DOHH2 (cell line): Measurements from ENCODE around the gene PGAP3.

Source experiments
- H3F3A ChIP-seq: fragments of 200-600 bp; sonication (generic), shearing (Covaris generic); 2 replicates; pipeline ENCODE4 v1.6.0; 2016; ENCODE audit warnings: antibody characterized with exemption, mild to moderate bottlenecking; ENCODE audit not compliant: control insufficient read depth, insufficient read depth
- H3K27ac ChIP-seq: fragments of 200-600 bp; sonication (generic); 2 replicates; pipeline ENCODE4 v1.5.1; 2014; ENCODE audit warnings: low read depth, mild to moderate bottlenecking, low read length, moderate library complexity
- H3K27me3 ChIP-seq: fragments of 200-600 bp; sonication (generic); 2 replicates; pipeline ENCODE4 v1.6.1; 2014; ENCODE audit warnings: mild to moderate bottlenecking, low read length, mixed read lengths; ENCODE audit not compliant: control insufficient read depth
- H3K36me3 ChIP-seq: fragments of 200-600 bp; sonication (generic); 2 replicates; pipeline ENCODE4 v1.6.1; 2014; ENCODE audit warnings: mild to moderate bottlenecking, low read length, moderate library complexity, mixed read lengths; ENCODE audit not compliant: control insufficient read depth
- H3K4me1 ChIP-seq: fragments of 200-600 bp; sonication (generic); 2 replicates; pipeline ENCODE4 v1.6.1; 2014; ENCODE audit warnings: mild to moderate bottlenecking, low read length, mixed read lengths; ENCODE audit not compliant: control insufficient read depth
- H3K4me2 ChIP-seq: fragments of 200-600 bp; sonication (generic); 2 replicates; pipeline ENCODE4 v1.6.0; 2014; ENCODE audit warnings: mild to moderate bottlenecking, low read length, moderate library complexity
- H3K4me3 ChIP-seq: fragments of 200-600 bp; sonication (generic); 2 replicates; pipeline ENCODE4 v1.5.1; 2014; ENCODE audit warnings: mild to moderate bottlenecking, low read length, mixed read lengths
- H3K79me2 ChIP-seq: fragments of 200-600 bp; sonication (generic); 2 replicates; pipeline ENCODE4 v1.6.1; 2014; ENCODE audit warnings: mild to moderate bottlenecking, low read length, mixed read lengths; ENCODE audit not compliant: control insufficient read depth
- H3K9me2 ChIP-seq: fragments of 200-600 bp; sonication (generic); replicated peaks from 2 replicates; pipeline ENCODE4 v1.6.1; 2014; ENCODE audit warnings: mild to moderate bottlenecking, low read length, mixed read lengths; ENCODE audit not compliant: control insufficient read depth
- H3K9me3 ChIP-seq: fragments of 200-600 bp; sonication (generic); 2 replicates; pipeline ENCODE4 v1.6.1; 2014; ENCODE audit warnings: antibody characterized with exemption, low read length, mixed read lengths; ENCODE audit not compliant: control insufficient read depth, insufficient read depth
- H4K20me1 ChIP-seq: fragments of 200-600 bp; sonication (generic); 2 replicates; pipeline ENCODE4 v1.6.0; 2014; ENCODE audit warnings: low read depth, mild to moderate bottlenecking, antibody characterized with exemption, low read length, moderate library complexity; ENCODE audit not compliant: control insufficient read depth, insufficient read depth
- EZH2phosphoT487 ChIP-seq: fragments of 200-600 bp; sonication (generic); IDR thresholded peaks from 2 replicates; pipeline ENCODE4 v1.6.1; 2017; ENCODE audit warnings: borderline replicate concordance, mild to moderate bottlenecking, antibody characterized with exemption, low read length, moderate library complexity, mixed read lengths
- TF ChIP-seq, protein P1 (sequence below): fragments of 200-600 bp; sonication (generic); IDR thresholded peaks from one replicate; pipeline ENCODE4 v1.5.1; 2014; ENCODE audit warnings: antibody characterized with exemption, mild to moderate bottlenecking, low read depth, low read length; ENCODE audit not compliant: poor library complexity, severe bottlenecking

PGAP3 gene

GRCh38 chr17:39701784-39702422, 14.0 kb upstream of the PGAP3 start:
- H3K9me3 ChIP-seq: no peaks in the 10 kb centered on the region
- 0 out of 2 replicates have a peak, but pooled peaks cover 2% of the 10 kb centered on the region for H3F3A ChIP-seq
- no peak overlapping the region for H3K4me3 ChIP-seq
- H3K27me3 ChIP-seq: peaks cover 19% of the 10 kb centered on the region
- H3K9me2 ChIP-seq: no peaks in the 10 kb centered on the region
- H3K79me2 ChIP-seq: no peaks in the 10 kb centered on the region
- TF ChIP-seq EZH2phosphoT487: no peak
- TF ChIP-seq, protein P1, sequence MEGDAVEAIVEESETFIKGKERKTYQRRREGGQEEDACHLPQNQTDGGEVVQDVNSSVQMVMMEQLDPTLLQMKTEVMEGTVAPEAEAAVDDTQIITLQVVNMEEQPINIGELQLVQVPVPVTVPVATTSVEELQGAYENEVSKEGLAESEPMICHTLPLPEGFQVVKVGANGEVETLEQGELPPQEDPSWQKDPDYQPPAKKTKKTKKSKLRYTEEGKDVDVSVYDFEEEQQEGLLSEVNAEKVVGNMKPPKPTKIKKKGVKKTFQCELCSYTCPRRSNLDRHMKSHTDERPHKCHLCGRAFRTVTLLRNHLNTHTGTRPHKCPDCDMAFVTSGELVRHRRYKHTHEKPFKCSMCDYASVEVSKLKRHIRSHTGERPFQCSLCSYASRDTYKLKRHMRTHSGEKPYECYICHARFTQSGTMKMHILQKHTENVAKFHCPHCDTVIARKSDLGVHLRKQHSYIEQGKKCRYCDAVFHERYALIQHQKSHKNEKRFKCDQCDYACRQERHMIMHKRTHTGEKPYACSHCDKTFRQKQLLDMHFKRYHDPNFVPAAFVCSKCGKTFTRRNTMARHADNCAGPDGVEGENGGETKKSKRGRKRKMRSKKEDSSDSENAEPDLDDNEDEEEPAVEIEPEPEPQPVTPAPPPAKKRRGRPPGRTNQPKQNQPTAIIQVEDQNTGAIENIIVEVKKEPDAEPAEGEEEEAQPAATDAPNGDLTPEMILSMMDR: no peak
- no peak overlapping the region for H3K27ac ChIP-seq
- no peaks in the 10 kb centered on the region for H3K36me3 ChIP-seq
- H4K20me1 ChIP-seq: no peaks in the 10 kb centered on the region
- H3K4me1 ChIP-seq: peaks cover 6% of the 10 kb centered on the region
- H3K4me2 ChIP-seq: no peak overlapping the region

GRCh38 chr17:39701012-39701783, 13.3 kb upstream of the PGAP3 start:
- H3K4me3 ChIP-seq: no peak overlapping the region
- TF ChIP-seq, protein P1: no peak
- no peak for TF ChIP-seq EZH2phosphoT487
- H3K27ac ChIP-seq: no peak overlapping the region
- peaks cover 19% of the 10 kb centered on the region for H3K27me3 ChIP-seq
- no peaks in the 10 kb centered on the region for H3K36me3 ChIP-seq
- no peaks in the 10 kb centered on the region for H3K9me2 ChIP-seq
- H3F3A ChIP-seq: 0 out of 2 replicates have a peak, but pooled peaks cover 2% of the 10 kb centered on the region
- H3K4me1 ChIP-seq: peaks cover 4% of the 10 kb centered on the region; the same call in 1 of the 2 replicates
- H3K4me2 ChIP-seq: no peak overlapping the region
- no peaks in the 10 kb centered on the region for H3K9me3 ChIP-seq
- no peaks in the 10 kb centered on the region for H4K20me1 ChIP-seq
- H3K79me2 ChIP-seq: no peaks in the 10 kb centered on the region

DNA sequence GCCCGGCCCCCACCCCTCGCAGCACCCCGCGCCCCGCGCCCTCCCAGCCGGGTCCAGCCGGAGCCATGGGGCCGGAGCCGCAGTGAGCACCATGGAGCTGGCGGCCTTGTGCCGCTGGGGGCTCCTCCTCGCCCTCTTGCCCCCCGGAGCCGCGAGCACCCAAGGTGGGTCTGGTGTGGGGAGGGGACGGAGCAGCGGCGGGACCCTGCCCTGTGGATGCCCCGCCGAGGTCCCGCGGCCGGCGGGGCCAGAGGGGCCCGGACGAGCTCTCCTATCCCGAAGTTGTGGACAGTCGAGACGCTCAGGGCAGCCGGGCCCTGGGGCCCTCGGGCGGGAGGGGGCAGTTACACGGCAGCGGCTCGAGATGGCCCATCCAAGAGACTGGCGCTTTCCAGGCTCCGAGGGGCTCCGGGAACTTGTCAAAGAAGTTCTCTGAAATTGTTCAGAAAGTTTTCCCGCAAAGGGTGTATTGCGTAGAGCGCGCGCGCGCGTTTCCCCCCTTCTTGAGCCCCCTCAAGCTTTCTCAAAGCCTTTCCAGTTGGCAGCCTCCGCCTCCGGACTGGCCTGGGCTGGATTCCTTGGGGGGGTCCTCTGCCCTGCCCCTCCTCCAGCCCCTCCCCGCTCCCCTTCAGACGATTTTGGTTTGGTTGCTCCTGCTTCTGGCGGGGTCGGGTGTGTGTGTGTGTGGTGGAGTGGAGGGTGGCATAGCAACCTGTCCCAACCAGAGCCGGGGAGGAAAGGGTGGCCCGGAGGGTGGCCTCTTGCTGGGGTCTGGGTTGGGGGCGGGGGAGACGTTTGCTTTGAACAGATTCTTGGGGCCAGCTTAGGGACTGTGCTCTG, 12.5 kb upstream of the PGAP3 start:
- no peaks in the 10 kb centered on the region for H3K79me2 ChIP-seq
- H3K4me1 ChIP-seq: peaks cover 4% of the 10 kb centered on the region; the same call in 1 of the 2 replicates
- no peak overlapping the region for H3K4me2 ChIP-seq
- peaks cover 19% of the 10 kb centered on the region for H3K27me3 ChIP-seq
- H3K27ac ChIP-seq: no peak overlapping the region
- H3F3A ChIP-seq: 0 out of 2 replicates have a peak, but pooled peaks cover 2% of the 10 kb centered on the region
- H3K36me3 ChIP-seq: no peaks in the 10 kb centered on the region
- TF ChIP-seq EZH2phosphoT487: no peak
- TF ChIP-seq, protein P1: no peak
- no peaks in the 10 kb centered on the region for H4K20me1 ChIP-seq
- no peaks in the 10 kb centered on the region for H3K9me2 ChIP-seq
- no peaks in the 10 kb centered on the region for H3K9me3 ChIP-seq
- no peak overlapping the region for H3K4me3 ChIP-seq
